Adrenal gland (tissue), 12 donors: ENCODE results near the gene GLDC. TPM values are rescaled to one million over a fixed set of nuclear protein-coding genes. Genes with fewer than 3 reads are reported as not detected.

Experiments used
- DNase-seq, 7 donors: peaks; one replicate each; pipeline ENCODE4 v3.0.0-alpha.2; 2019 to 2020
- H3K27ac ChIP-seq, 5 donors: fragments of 200-600 bp; sonication (generic) in 4 of 5; 1 replicate in 3 of 5; 2 replicates in 2 of 5; pipeline versions ENCODE4 v1.5.1 to v1.8.0; 2016 to 2020; ENCODE audit warnings: mild to moderate bottlenecking in 1 of 5
- H3K27me3 ChIP-seq: fragments of 200-600 bp; 2 replicates; pipeline ENCODE4 v1.8.0; 2021
- H3K36me3 ChIP-seq, 2 donors: fragments of 200-600 bp; replicated peaks in 1 of 2; 1 replicate in 1 of 2; 2 replicates in 1 of 2; pipeline versions ENCODE4 v1.5.1 to v1.8.0; 2018 to 2022
- H3K4me1 ChIP-seq, 2 donors: fragments of 200-600 bp; replicated peaks in 1 of 2; 1 replicate in 1 of 2; 2 replicates in 1 of 2; pipeline versions ENCODE4 v1.5.1 to v1.8.0; 2018 to 2021
- H3K4me3 ChIP-seq, 4 donors: fragments of 200-600 bp; sonication (generic) in 3 of 4; one replicate each; pipeline ENCODE4 v1.5.1; 2016 to 2018
- H3K9me3 ChIP-seq, 3 donors: fragments of 200-600 bp; sonication (generic) in 1 of 3; replicated peaks in 1 of 3; 1 replicate in 2 of 3; 2 replicates in 1 of 3; pipeline versions ENCODE4 v1.5.1 to v1.8.0; 2016 to 2021
- POLR2A ChIP-seq, 2 donors: fragments of 450-650 bp; IDR thresholded peaks; one replicate each; pipeline ENCODE4 v1.6.1; 2017; ENCODE audit warnings: antibody characterized with exemption in 2 of 2, mild to moderate bottlenecking in 2 of 2, moderate library complexity in 1 of 2
- WGBS, 4 donors: extraction: QIAGEN DNeasy Blood & Tissue Kit in 2 of 4; methylation state at CpG; one replicate each; pipeline versions ENCODE4 v1.1.5 to v1.1.7; 2013 to 2017; 5-methylcytosine and 5-hydroxymethylcytosine counted together
- intact Hi-C, 2 donors: fragments of 100-400 bp; cut with DNase I; formaldehyde crosslinking; loops; one replicate each; pipeline versions ENCODE4 v1.14.1 to v1.15.0; 2022 to 2023
- polyA plus RNA-seq, 3 donors: library from polyadenylated mRNA; stranded (reverse); fragments of 200-250 nt in 2 of 3; fragments of 350-450 nt in 1 of 3; fragmentation: Illumina TruSeq in 1 of 3; extraction: RNeasy Lipid Tissue Mini Kit (QIAGEN cat#74804) in 1 of 3; gene quantifications; one replicate each; pipeline ENCODE4 v1.2.3, GENCODE V29; 2013 to 2014
- total RNA-seq, 9 donors: library from RNA; depleted of rRNA in 4 of 9; stranded (reverse); fragments of >200 nt in 4 of 9; fragments of 120-200 nt in 1 of 9; fragmentation: NEBNext Ultra II Directional in 1 of 9; extraction: Animal tissue kit (Norgen Biotek cat#: 25700) in 1 of 9; gene quantifications; one replicate each; pipeline versions ENCODE4 v1.1.0 to v1.2.4, GENCODE V29; 2013 to 2023
- TF ChIP-seq, protein P1 (sequence below), 6 experiments: fragments of 450-650 bp in 4 of 6; fragments of 200-600 bp in 2 of 6; sonication (generic) in 1 of 6; IDR thresholded peaks; 1 replicate in 5 of 6; 2 replicates in 1 of 6; pipeline versions ENCODE4 v1.5.1 to v1.8.0; 2016 to 2021; ENCODE audit warnings: antibody characterized with exemption in 6 of 6, mild to moderate bottlenecking in 2 of 6, moderate library complexity in 1 of 6
- donor health status: healthy with polysubstance abuse.
- donor health status: Bipolar disorder and iron deficiency.
- donor health status: DM: yes; HTN: yes; CAD: no.
- donor health status: DM: no; HTN: no; CAD: no.
- donor health status: DM: no; HTN: no; CAD: no.
- donor health status: DM: yes; HTN: yes; CAD: no.

GLDC gene
- total and polyA plus RNA-seq, 12 donors, result 0.14 to 1.3 (median 0.36) TPM; not detected in 2

DNA sequence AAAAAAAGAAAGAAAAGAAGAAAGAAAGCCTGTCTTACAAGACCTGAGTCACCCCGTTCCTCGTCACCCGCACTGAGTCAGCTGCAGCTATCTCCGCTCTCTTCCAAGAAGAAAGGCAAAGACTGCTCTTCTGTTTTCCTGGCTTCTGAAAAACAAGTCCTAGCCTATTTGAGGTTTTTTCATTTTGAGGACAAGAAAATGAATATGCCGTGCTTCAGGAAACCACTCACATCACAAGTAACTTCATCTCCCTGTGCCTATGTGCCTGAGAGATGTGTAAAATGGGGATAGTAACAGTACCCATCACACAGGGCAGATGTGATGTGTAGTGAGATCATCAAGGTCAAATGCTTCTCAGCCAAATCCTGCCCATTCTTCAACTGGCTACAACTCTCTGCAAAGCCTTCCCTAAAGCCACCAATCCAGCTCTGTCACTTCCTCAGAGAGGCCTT lies 78.4 kb downstream of the GLDC start:
- intact Hi-C loops, result no loop called here
- no peaks in the 10 kb centered on the region for H3K36me3 ChIP-seq
- no peaks in the 10 kb centered on the region for H3K27me3 ChIP-seq
- H3K4me3 ChIP-seq, result peak overlapping the region in 1 of 4 donors; percentile 19
- H3K27ac ChIP-seq, result peak overlapping the region; percentile 68 to 86 (median 80)
- DNase-seq, result peak; percentile 48 to 85 (median 80)
- WGBS, 4 donors, result 30 to 60% (median 46%) methylated on average over 5 of the region's 5 CpGs
- H3K9me3 ChIP-seq, result no peaks in the 10 kb centered on the region
- peaks cover 7% of the 10 kb centered on the region in 2 donors for H3K4me1 ChIP-seq
- TF ChIP-seq POLR2A (IDR thresholded peaks at IDR 0.05), result peak in 1 of 2 donors; percentile 16
- TF ChIP-seq, protein P1, sequence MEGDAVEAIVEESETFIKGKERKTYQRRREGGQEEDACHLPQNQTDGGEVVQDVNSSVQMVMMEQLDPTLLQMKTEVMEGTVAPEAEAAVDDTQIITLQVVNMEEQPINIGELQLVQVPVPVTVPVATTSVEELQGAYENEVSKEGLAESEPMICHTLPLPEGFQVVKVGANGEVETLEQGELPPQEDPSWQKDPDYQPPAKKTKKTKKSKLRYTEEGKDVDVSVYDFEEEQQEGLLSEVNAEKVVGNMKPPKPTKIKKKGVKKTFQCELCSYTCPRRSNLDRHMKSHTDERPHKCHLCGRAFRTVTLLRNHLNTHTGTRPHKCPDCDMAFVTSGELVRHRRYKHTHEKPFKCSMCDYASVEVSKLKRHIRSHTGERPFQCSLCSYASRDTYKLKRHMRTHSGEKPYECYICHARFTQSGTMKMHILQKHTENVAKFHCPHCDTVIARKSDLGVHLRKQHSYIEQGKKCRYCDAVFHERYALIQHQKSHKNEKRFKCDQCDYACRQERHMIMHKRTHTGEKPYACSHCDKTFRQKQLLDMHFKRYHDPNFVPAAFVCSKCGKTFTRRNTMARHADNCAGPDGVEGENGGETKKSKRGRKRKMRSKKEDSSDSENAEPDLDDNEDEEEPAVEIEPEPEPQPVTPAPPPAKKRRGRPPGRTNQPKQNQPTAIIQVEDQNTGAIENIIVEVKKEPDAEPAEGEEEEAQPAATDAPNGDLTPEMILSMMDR (IDR thresholded peaks at IDR 0.05), result no peak

DNA sequence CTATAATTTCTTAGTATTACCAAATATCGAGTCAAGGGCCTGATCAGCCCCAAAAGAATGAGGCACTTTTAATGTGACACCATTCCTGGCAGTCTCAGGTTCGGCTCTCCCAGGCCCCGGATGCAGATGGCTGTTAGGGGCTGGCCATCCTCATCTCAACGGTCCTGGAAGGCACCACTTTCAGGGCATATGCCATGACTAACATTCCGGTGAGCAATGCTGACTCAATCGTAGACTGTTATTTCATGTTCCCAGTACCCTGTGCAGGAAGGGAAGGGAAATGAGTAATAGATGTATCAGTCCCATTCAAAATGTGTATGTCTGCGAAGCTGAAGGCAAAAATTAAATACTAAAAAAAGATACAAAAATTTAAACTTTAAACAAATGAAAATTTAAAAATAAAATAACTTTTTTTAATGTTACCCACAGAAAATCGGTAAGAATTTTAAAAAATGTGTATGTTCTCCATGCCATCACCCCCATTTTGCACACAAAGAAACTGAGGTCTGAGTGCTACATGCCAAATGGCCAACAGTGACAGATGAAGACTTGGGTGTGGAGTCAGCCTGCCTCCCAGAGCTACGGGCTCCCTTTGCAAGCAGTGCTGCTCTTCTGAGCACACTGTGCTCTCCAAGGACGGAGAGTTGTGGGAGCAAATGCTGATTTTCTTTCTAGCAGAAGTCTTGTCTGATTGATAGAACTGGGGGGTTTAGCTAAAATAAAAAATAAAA lies 79.0 kb downstream of the GLDC start:
- intact Hi-C loops, result no loop called here
- peak overlapping the region; percentile 68 to 86 (median 80) for H3K27ac ChIP-seq
- DNase-seq, result peak; percentile 51 to 81 (median 69)

DNA sequence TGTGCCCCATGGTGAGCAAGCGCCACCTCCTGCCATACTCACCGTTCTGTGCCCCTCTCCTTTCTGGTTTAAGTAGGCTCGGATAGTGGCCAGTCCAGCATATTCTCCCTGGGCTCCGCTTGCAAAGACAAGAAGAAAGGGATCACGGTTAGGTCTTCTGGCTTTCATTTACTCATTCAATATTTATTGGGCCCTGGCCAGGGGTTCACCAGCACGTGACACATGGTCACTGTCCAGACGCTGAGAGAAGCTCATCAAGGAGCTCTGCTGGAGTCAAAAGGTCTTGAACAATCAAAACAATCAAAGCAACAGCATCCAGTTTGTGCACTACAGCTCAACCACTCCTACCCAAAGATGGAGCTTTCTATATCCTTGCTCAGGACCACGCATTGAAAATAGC lies 80.2 kb downstream of the GLDC start:
- 65 to 81% (median 74%) methylated on average over 8 of the region's 8 CpGs for WGBS, 4 donors
- no peak for DNase-seq
- no peak overlapping the region for H3K4me3 ChIP-seq
- intact Hi-C loops, result no loop called here
- H3K27ac ChIP-seq, result peak overlapping the region in 1 of 5 donors; percentile 27
- H3K27me3 ChIP-seq, result no peaks in the 10 kb centered on the region
- H3K36me3 ChIP-seq, result no peaks in the 10 kb centered on the region
- TF ChIP-seq POLR2A (IDR thresholded peaks at IDR 0.05), result no peak
- TF ChIP-seq, protein P1 (IDR thresholded peaks at IDR 0.05), result no peak
- no peaks in the 10 kb centered on the region for H3K9me3 ChIP-seq
- H3K4me1 ChIP-seq, result peaks cover 7% of the 10 kb centered on the region in 2 donors

More for the DNA sequence above, 79.0 kb downstream of the GLDC start:
- Histone ChIP-seq H3K27me3 (no peaks in the 10 kb centered on the region), H3K4me3 (peak overlapping the region in 1 of 4 donors; percentile 19), H3K36me3 (no peaks in the 10 kb centered on the region), H3K4me1 (peaks cover 7% of the 10 kb centered on the region in 2 donors), H3K9me3 (no peaks in the 10 kb centered on the region)
- 43 to 56% (median 47%) methylated on average over 10 of the region's 10 CpGs for WGBS, 4 donors
- TF ChIP-seq, protein P1 (IDR thresholded peaks at IDR 0.05), result no peak
- TF ChIP-seq POLR2A (IDR thresholded peaks at IDR 0.05), result no peak

DNA sequence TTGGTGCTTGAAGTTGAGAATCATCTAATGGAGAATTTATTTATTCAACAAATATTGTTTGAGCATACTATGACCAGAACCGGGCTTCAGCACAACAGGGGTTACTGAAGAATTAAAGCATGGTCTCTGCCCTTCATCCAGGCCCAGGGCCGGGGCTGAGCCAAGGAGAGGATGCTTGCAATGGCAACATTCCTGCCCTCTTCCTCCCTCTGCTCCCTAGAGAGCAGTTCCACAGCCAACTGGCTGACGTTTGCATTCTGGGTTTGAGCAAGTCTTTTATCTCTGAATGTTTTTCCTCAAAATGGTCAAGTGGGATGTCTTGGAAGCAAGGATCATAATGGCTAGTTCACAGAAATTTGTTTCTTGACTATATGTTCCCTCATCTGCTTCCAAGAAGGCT lies 80.7 kb downstream of the GLDC start:
- Histone ChIP-seq H3K4me3 (no peak overlapping the region), H3K36me3 (no peaks in the 10 kb centered on the region), H3K27ac (peak overlapping the region in 1 of 5 donors; percentile 27), H3K9me3 (no peaks in the 10 kb centered on the region), H3K4me1 (peaks cover 7% of the 10 kb centered on the region in 2 donors), H3K27me3 (no peaks in the 10 kb centered on the region)
- intact Hi-C loops, result no loop called here
- WGBS, 4 donors, result 59 to 70% (median 68%) methylated on average over 3 of the region's 3 CpGs
- TF ChIP-seq, protein P1 (IDR thresholded peaks at IDR 0.05), result no peak
- no peak for DNase-seq
